ENCODE results near the gene SIMC1.
"Not testable (repeated sequence)": the region's sequence is repeated elsewhere in the genome, so short reads cannot be mapped to it uniquely, and the experiment has no call there.

- TF ChIP-seq POLR2A (IDR thresholded peaks at IDR 0.05; ENCODE audit: low read depth, low read length); EZH2 (IDR thresholded peaks at IDR 0.05; ENCODE audit: borderline replicate concordance, low read depth, low read length, severe bottlenecking); MAX (IDR thresholded peaks at IDR 0.05; ENCODE audit: insufficient read depth, insufficient read length); CTCF (IDR thresholded peaks at IDR 0.05; ENCODE audit: extremely low read depth in 1 of 2, insufficient read depth in 1 of 2, low read depth in 1 of 2, low read length in 2 of 2): not testable (repeated sequence)
Observed at GRCh38 chr5:176254066-176254393, 15.8 kb downstream of the SIMC1 start.

All from endothelial cell of umbilical vein (primary cell).